RPMI8226 (cell line): ENCODE data around the gene MAPK8IP3.
"Not testable (repeated sequence)": the region's sequence is repeated elsewhere in the genome, so short reads cannot be mapped to it uniquely, and the experiment has no call there.

ENCODE experiments used
- DNase-seq: peaks from one replicate; pipeline ENCODE4 v3.0.0-alpha.2; 2015

The MAPK8IP3 gene

DNA sequence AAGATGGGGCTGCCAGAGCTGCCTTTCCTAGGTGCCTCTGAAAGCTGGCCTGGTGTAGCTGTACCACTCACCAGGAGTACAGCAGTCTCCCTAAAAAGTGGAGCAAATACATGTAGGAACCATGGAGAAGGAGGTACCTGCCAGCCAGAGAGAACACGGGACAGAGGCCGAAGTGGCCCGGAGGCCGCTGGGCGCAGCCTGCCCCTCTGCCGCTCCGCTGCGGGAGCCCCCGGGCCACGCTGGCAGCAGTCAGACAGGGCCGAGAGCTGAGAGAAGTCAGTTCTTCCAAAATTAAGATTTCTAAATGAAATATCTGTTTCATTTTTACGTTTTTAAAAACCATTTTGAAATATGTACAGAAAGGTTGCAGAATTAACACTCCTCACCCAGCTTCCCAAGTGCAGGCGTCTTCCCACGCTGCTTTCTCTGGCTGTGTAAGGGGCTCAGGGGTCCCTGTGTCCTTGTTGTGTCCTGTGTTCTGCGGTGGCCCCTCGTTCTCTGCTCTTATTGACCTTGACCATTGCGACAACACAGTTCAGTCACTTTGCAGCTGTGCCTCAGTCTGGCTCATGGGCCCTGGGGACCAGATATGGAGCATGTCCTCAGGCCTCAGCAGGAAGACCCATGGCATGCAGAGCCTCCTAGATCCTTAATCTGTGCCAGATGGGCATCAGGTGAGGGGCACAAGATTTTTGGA lies 5.0 kb downstream of the MAPK8IP3 start:
- DNase-seq, result no peak

GRCh38 chr16:1712791-1713261 lies 6.8 kb downstream of the MAPK8IP3 start:
- DNase-seq, result no peak

- no peak for DNase-seq
Measured at GRCh38 chr16:1713331-1713730, 7.3 kb downstream of the MAPK8IP3 start.

DNA sequence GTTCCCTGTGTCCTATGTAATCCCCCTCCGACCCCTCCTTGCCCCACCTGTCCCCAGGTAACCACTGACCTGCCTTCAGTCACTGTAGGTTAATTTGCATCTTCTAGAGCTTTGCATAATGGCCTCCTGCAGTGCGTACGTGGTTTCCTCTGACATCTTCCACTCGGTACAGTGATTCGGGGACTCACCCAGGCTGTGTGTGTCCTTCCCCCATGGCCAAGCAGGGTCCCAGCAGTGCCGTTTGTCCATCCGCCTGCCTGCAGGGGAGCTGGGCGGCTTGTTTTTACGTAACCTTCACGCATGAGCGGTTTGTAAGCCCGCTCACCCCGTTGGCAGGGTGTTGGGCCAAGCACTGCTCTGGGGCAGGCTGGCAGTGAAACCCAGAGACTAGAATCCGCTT lies 7.9 kb downstream of the MAPK8IP3 start:
- no peak for DNase-seq

DNA sequence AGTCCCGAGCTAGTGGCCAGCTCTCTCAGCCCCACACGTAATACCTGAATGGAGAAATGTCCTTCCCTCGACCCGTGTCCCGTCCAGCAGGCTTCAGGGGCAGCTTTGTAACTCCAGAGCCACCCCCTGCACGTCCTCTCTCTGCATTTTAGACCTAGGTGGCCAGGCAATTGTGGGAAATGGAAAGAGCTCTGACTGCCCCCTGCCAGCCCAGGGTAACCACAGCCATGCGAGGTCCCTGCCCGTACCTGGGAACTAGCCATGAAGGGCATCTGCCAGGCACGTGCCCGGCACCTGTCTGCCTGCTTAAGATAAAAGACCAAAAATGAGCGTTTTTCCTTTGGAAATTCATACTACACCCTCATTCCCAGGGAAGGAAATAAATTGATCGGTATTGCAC lies 9.2 kb downstream of the MAPK8IP3 start:
- DNase-seq, result no peak

DNA sequence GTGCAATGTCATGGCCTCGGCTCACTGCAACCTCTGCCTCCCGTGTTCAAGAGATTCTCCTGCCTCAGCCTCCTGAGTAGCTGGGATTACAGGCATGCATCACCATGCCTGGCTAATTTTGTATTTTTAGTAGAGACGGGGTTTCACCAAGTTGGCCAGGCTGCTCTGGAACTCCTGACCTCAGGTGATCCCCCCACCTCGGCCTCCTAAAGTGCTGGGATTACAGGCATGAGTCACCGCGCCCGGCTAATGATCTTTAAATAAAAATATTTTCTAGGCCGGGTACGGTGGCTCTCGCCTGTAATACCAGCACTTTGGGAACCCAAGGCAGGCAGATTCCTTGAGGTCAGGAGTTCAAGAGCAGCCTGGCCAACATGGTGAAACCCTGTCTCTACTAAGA lies 12.2 kb downstream of the MAPK8IP3 start:
- not testable (repeated sequence) for DNase-seq

DNA sequence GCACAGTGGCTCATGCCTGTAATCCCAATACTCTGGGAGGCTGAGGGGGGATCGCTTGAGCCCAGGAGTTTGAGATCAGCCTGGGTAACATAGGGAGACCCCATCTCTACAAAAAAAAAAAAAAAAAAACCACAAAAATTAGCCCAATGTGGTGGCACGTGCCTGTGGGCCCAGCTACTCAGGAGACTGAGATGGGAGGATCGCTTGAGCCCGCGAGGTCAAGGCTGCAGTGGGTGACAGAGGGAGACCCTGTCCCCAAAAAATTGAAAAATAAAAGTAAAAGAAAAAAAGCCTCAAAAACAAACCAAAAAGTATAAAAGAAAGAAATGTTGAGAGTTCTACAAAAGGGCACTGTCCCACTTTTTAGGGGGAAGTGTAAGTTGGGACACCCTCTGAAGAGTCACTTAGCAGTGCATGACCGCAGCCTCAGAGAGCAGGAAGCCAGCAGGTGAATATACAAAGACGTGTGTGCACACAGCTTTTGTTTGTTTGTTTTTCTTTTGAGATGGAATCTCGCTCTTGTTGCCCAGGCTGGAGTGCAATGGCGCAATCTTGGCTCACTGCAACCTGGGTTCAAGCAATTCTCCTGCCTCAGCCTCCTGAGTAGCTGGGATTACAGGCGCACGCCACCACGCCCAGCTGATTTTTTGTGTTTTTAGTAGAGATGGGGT lies 13.7 kb downstream of the MAPK8IP3 start:
- not testable (repeated sequence) for DNase-seq

GRCh38 chr16:1721372-1721771 lies 15.4 kb downstream of the MAPK8IP3 start:
- DNase-seq, result no peak

DNA sequence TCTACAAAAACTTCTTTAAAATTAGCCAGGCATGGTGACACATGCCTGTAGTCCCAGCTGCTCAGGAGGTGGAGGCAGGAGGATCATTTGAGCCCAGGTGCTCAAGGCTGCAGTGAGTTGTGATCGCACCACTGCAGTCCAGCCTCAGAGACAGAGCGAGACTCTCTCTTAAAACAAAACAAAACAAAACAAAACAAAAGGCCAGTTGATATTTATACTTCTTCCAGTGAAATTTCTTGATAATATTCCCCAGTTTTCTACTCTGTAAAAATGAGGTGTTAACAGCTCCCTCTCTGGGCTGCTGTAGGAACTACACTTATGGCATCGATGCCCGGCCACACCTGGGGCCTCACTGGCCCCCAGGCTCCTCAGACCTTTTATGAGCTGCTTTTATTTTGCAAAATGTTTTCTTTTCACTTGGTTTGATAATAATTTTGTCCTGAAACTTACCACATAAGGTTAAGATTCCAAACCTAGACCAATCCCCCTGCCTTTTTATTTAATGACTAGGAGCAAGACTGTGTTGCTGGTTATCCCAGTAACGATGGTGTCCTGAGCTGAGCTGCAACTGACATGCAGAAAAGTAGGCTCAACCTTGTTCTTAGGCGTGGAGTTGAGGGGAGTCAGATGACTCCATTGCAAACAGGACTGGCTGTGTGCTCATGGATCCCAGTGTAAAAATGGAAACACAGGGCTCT lies 17.6 kb downstream of the MAPK8IP3 start:
- DNase-seq, result peak; percentile 51

- DNase-seq, result no peak
Measured at GRCh38 chr16:1724491-1724890, 18.5 kb downstream of the MAPK8IP3 start.

DNA sequence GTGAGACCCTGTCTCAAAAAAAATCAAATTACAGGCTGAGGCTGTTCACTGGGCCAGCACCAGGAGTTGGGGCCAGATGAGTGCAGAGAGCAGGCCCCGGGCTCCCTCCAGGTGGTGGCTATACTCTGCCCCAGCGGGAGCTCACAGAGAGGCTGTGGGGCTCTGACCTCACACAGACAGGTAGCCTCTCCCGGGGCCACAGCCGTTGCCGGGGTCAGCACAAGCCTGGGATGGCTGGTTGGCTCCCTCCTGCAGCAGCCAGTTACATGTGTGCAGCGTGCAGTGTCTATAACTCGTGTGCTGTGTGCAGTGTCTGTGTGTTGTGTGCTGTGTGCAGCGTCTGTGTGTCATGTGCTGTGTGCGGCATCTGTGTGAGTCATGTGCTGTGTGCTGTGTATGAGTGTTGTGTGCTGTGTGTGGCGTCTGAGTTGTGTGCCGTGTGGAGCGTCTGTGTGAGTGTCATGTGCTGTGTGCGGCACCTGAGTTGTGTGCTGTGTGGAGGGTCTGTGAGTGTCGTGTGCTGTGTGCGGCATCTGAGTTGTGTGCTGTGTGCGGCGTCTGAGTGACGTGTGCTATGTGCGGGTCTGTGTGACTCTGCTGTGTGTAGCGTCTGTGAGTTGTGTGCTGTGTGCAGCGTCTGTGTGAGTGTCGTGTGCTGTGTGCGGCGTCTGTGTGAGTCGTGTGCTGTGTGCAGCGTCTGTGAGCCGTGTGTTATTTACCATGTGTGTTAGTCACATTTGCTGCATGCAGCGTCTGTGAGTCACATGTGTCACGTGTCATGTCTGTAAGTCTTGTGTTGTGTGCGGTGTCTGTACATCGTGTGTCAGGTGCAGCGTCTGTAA lies 20.9 kb downstream of the MAPK8IP3 start:
- no peak for DNase-seq

GRCh38 chr16:1727651-1728624 lies 21.9 kb downstream of the MAPK8IP3 start:
- no peak for DNase-seq

- DNase-seq, result no peak
Measured at GRCh38 chr16:1729026-1729425, 23.0 kb downstream of the MAPK8IP3 start.

DNA sequence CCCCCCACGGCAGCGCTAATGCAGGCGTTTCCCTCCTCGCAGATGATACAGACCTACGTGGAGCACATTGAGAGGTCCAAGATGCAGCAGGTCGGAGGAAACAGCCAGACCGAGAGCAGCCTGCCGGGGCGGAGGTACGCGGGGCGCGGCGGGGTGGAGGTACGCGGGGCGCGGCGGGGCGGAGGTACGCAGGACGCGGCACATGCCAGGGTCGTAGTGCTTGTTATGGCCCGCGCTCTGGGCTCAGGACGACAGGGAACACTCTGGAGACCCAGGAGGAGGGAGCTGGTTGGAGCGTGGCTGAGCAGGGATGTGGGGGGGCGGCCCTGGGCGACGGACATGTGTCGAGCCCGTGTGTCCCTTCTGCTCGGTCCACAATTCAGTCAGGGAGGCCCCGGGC lies 23.4 kb downstream of the MAPK8IP3 start:
- no peak for DNase-seq

GRCh38 chr16:1731073-1731472 lies 25.1 kb downstream of the MAPK8IP3 start:
- no peak for DNase-seq

DNA sequence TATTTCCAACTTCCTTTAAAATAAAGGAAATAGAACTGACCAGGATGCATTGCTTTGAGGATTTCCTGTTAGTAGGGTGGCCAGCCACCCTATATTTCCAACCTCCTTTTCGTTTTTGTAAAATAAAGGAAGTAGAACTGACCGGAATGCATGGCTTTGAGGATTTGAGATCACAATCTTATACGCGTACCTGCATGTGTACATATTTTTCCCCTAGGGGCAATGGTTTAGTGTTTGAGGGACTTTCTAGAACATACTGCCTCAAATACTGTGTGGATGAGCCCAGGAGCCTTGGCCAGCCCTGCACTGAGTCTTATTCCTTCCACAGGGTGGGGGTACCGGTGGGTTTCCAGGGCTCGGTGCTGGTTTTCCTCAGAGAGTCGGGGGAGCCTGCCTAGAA lies 25.6 kb downstream of the MAPK8IP3 start:
- DNase-seq, result no peak

DNA sequence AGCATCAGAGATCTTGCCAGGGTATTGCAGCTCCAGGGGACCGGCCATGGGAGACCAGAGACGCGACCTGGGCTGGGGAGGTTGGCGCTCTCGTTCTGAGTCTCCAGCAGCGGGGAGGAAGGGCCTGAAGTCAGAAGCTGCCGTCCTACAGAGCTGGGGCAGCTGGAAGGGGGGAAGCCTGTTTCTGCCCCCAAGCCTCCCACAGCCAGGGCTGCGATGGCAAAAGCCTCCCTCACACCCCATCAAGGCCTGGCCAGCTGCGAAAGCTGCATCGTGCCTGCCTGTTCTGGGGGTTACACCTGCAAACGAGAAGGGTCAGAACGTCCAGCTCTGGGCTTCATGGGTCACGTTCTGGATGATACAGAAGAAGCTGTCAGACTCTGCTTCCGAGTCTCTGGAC lies 26.1 kb downstream of the MAPK8IP3 start:
- no peak for DNase-seq

DNA sequence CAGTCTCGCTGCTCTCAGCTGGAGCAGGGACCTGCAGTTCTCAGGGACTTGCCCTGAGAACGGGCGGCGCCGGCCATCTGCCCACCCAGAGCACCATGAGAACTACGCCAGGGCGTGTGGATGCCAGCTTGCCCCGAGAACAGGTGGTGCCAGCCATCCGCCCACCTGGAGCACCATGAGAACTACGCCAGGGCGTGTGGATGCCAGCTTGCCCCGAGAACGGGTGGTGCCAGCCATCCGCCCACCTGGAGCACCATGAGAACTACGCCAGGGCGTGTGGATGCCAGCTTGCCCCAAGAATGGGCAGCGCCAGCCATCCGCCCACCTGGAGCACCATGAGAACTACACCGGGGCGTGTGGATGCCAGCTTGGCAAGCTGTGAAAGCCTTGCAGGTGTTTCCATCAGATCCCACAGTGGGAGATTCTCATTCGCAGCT lies 26.6 kb downstream of the MAPK8IP3 start:
- not testable (repeated sequence) for DNase-seq

GRCh38 chr16:1734123-1734522 lies 28.1 kb downstream of the MAPK8IP3 start:
- no peak for DNase-seq

- no peak for DNase-seq
Measured at GRCh38 chr16:1734816-1735215, 28.8 kb downstream of the MAPK8IP3 start.

DNA sequence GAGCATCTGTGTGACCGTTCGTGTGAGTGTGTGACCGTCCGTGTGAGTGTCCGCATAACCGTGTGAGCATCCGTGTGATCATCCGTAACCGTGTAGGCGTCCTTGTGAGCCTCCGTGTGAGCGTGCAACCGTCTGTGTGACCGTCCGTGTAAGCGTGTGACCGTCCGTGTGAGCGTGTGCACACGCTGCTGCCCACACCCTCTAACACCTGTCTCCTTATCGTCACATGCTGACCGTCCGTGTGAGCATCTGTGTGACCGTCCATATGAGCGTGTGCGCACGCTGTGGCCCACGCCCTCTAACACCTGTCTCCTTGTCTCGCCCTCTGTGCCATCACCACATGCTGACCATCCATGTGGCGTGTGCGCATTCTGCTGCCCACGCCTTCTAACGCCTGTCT lies 34.2 kb downstream of the MAPK8IP3 start:
- no peak for DNase-seq
